Activated B cell treated with CpG ODN at 0.5 μM for 24 hours (primary cell): ENCODE measurements around the gene UMPS. TPM values are rescaled to one million over a fixed set of nuclear protein-coding genes. Genes with fewer than 3 reads are reported as not detected.

Experiments
- ATAC-seq: fragments of 200-7000 bp; cut with Tn5 transposase; one replicate; pipeline ENCODE4 v1.10.0; 2021; ENCODE audit warnings: low read depth, mild to moderate bottlenecking, moderate library complexity
- CTCF ChIA-PET: fragments of 350-600 bp; sonication (Branson Sonifier 250); formaldehyde crosslinking; loops from one replicate; lab custom pipeline; 2021; ENCODE audit warnings: antibody characterized with exemption; lab: Charles Lee
- POLR2A ChIA-PET: fragments of 350-600 bp; sonication (Branson Sonifier 250); formaldehyde crosslinking; loops from one replicate; lab custom pipeline; 2021; ENCODE audit warnings: antibody characterized with exemption; lab: Charles Lee
- DNase-seq: peaks from one replicate; pipeline ENCODE4 v3.0.0; 2022
- H3K27ac Mint-ChIP-seq: one replicate; pipeline ENCODE4 v1.8.0; 2020; ENCODE audit warnings: mixed read lengths
- H3K27me3 Mint-ChIP-seq: one replicate; pipeline ENCODE4 v1.8.0; 2021; ENCODE audit warnings: mixed read lengths
- H3K36me3 Mint-ChIP-seq: one replicate; pipeline ENCODE4 v1.8.0; 2021; ENCODE audit warnings: low read depth, mixed read lengths
- H3K4me1 Mint-ChIP-seq: one replicate; pipeline ENCODE4 v1.8.0; 2021; ENCODE audit warnings: mixed read lengths
- H3K4me3 Mint-ChIP-seq: one replicate; pipeline ENCODE4 v1.8.0; 2020; ENCODE audit warnings: mild to moderate bottlenecking, mixed read lengths
- H3K9me3 Mint-ChIP-seq: one replicate; pipeline ENCODE4 v1.8.0; 2020; ENCODE audit warnings: mixed read lengths
- intact Hi-C: fragments of 100-400 bp; cut with micrococcal nuclease; formaldehyde crosslinking; loops from one replicate; pipeline ENCODE4 v1.15.1; 2024
- total RNA-seq: library from RNA; stranded (reverse); gene quantifications from 2 replicates; pipeline ENCODE4 v1.2.3, GENCODE V29; 2022
- TF ChIP-seq, protein P1 (sequence below): fragments of 200-600 bp; IDR thresholded peaks from one replicate; pipeline ENCODE4 v1.8.0; 2022; ENCODE audit warnings: antibody characterized with exemption, mild to moderate bottlenecking

Gene UMPS
- total RNA-seq, 1 donor from 2014 or later: 31.6 TPM

GRCh38 chr3:124774841-124775402 is 44.7 kb downstream of the UMPS start:
- POLR2A ChIA-PET: no interaction called here
- CTCF ChIA-PET: interaction anchor here (1.1 kb wide), 1 partner anchor 11 kb away, joined by 4 read pairs; no protein-coding TSS in a partner anchor
- Mint-ChIP-seq H3K4me1 (no peaks in the 10 kb centered on the region), H3K36me3 (no peaks in the 10 kb centered on the region), H3K4me3 (no peak overlapping the region), H3K9me3 (no peaks in the 10 kb centered on the region), H3K27me3 (peaks cover 33% of the 10 kb centered on the region), H3K27ac (no peak overlapping the region)
- intact Hi-C loops: no loop called here
- ATAC-seq: no peak
- TF ChIP-seq, protein P1, sequence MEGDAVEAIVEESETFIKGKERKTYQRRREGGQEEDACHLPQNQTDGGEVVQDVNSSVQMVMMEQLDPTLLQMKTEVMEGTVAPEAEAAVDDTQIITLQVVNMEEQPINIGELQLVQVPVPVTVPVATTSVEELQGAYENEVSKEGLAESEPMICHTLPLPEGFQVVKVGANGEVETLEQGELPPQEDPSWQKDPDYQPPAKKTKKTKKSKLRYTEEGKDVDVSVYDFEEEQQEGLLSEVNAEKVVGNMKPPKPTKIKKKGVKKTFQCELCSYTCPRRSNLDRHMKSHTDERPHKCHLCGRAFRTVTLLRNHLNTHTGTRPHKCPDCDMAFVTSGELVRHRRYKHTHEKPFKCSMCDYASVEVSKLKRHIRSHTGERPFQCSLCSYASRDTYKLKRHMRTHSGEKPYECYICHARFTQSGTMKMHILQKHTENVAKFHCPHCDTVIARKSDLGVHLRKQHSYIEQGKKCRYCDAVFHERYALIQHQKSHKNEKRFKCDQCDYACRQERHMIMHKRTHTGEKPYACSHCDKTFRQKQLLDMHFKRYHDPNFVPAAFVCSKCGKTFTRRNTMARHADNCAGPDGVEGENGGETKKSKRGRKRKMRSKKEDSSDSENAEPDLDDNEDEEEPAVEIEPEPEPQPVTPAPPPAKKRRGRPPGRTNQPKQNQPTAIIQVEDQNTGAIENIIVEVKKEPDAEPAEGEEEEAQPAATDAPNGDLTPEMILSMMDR: no peak
- no peak for DNase-seq

DNA sequence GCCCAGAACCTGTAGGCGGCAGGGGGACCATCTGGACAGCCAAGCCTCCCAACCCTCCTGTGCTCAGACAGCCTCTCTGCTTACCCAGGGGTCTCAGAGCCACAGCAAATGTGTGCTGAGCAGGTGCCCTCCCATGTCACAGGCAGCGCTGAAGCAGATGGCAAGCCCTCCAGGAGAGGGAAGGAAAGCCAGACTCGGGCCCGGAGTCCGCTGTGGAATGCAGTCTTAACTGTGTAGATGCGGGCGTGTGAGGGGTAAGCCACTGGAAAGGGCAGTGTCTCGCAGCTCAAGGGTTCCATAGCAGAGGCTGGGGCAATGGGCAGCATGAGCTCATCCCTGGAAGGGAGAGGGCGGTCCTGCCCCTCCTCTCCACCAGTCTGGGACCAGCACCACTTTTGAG is 45.6 kb downstream of the UMPS start:
- intact Hi-C loops: no loop called here
- Mint-ChIP-seq H3K36me3 (no peaks in the 10 kb centered on the region), H3K27me3 (peaks cover 32% of the 10 kb centered on the region), H3K9me3 (no peaks in the 10 kb centered on the region), H3K27ac (no peak overlapping the region), H3K4me1 (no peaks in the 10 kb centered on the region), H3K4me3 (no peak overlapping the region)
- no peak for ATAC-seq
- ChIA-PET CTCF (no interaction called here), POLR2A (no interaction called here)
- TF ChIP-seq, protein P1: no peak
- no peak for DNase-seq

GRCh38 chr3:124776856-124777255 is 46.6 kb downstream of the UMPS start:
- Mint-ChIP-seq H3K36me3 (no peaks in the 10 kb centered on the region), H3K9me3 (no peaks in the 10 kb centered on the region), H3K27ac (no peak overlapping the region), H3K4me3 (no peak overlapping the region), H3K27me3 (peaks cover 27% of the 10 kb centered on the region), H3K4me1 (no peaks in the 10 kb centered on the region)
- ATAC-seq (no peak), DNase-seq (no peak)
- POLR2A ChIA-PET: no interaction called here
- TF ChIP-seq, protein P1: no peak
- CTCF ChIA-PET: no interaction called here
- intact Hi-C loops: no loop called here

DNA sequence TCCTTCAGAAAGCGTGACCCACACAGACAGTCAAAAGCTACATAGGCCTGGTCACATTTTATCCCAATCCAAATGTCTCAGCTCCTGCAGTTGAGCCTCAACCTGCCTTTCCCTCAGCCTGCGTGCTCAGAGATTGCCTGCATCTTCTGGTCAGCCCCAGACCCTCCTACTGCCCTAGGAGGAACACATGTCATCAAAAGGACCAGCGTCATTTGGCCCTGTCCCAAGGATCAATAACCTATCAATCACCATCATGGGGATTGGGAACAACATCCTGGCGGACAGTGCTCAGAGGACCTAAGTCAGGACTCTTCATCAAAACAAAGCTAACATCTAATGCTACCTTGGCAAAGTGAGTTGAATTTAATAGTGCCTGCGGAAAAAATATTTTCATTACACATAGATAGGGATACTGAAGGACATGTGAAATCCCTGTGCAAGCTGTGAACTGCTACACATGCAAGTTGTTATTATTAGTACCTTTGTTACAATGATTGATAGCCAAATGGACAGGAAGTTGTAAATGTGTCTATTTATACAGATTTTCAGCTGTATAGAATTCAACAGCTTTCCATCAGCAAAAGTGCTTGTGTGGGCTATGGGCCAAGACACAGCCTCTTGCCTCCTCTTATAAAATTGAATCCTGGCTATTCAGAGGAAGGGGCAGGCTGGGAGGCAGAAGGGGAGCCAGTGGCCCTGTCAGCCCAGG is 47.7 kb downstream of the UMPS start:
- ATAC-seq: no peak
- TF ChIP-seq, protein P1: no peak
- no peak for DNase-seq
- Mint-ChIP-seq H3K27me3 (peaks cover 21% of the 10 kb centered on the region), H3K27ac (no peak overlapping the region), H3K36me3 (no peaks in the 10 kb centered on the region), H3K4me1 (no peaks in the 10 kb centered on the region), H3K4me3 (no peak overlapping the region), H3K9me3 (no peaks in the 10 kb centered on the region)
- ChIA-PET POLR2A (no interaction called here), CTCF (no interaction called here)
- intact Hi-C loops: no loop called here

- H3K27me3 Mint-ChIP-seq: peaks cover 19% of the 10 kb centered on the region
- TF ChIP-seq, protein P1: no peak
- CTCF ChIA-PET: no interaction called here
- no peaks in the 10 kb centered on the region for H3K36me3 Mint-ChIP-seq
- ATAC-seq (no peak), DNase-seq (no peak)
- no peaks in the 10 kb centered on the region for H3K9me3 Mint-ChIP-seq
- POLR2A ChIA-PET: no interaction called here
- H3K27ac Mint-ChIP-seq: no peak overlapping the region
- H3K4me1 Mint-ChIP-seq: no peaks in the 10 kb centered on the region
- intact Hi-C loops: no loop called here
- no peak overlapping the region for H3K4me3 Mint-ChIP-seq
Observed at GRCh38 chr3:124779116-124779515, 48.9 kb downstream of the UMPS start.
